GM21576 (cell line): ENCODE measurements around the gene FOXL2NB.

Experiments
- ATAC-seq: cut with Tn5 transposase; IDR thresholded peaks from one replicate; pipeline ENCODE4 v1.9.1; 2021; ENCODE audit warnings: mild to moderate bottlenecking, moderate library complexity; ENCODE audit not compliant: unreplicated experiment

Gene FOXL2NB

DNA sequence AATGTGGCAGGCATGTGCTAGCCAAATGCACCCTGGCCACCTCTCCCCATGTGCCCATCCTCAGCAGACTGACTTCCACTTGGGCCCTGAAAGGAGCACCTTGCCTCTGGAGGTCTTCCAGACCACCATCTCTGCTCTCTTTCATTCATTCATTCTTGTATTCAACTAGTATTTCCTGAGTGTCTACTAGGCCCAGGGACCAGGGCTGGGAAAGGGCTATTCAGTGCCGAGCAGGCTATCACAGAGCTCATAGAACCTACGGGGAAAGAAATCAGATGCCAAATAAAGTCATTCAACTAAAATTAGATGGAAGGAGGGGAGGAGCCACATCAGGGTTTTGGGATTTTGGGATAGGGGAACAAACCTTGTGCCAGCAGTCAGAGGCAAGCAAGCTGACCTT, 40.2 kb downstream of the FOXL2NB start:
- ATAC-seq: no peak

GRCh38 chr3:138995706-138996105, 48.7 kb downstream of the FOXL2NB start:
- no peak for ATAC-seq
